Liver (tissue), 3 donors: ENCODE results near the gene SCUBE1.

ENCODE experiments used
- GABPA ChIP-seq, 2 donors: IDR thresholded peaks in 1 of 2; conservative IDR thresholded peaks in 1 of 2; 2 replicates each; pipeline ENCODE4 v1.6.1; 2016; ENCODE audit warnings: antibody characterized with exemption in 2 of 2, mild to moderate bottlenecking in 1 of 2, moderate library complexity in 1 of 2
- RXRA ChIP-seq, 2 donors: IDR thresholded peaks; 2 replicates each; pipeline ENCODE4 v1.6.1; 2017 to 2018; ENCODE audit warnings: antibody characterized with exemption in 2 of 2, mild to moderate bottlenecking in 1 of 2
- SP1 ChIP-seq: IDR thresholded peaks from 2 replicates; pipeline ENCODE4 v1.6.1; 2018; ENCODE audit warnings: antibody characterized with exemption, mild to moderate bottlenecking
- TAF1 ChIP-seq: conservative IDR thresholded peaks from 2 replicates; pipeline ENCODE4 v1.6.1; 2016; ENCODE audit warnings: antibody characterized with exemption, mild to moderate bottlenecking
- TF ChIP-seq, protein P1 (sequence below): fragments of 150-350 bp; IDR thresholded peaks from 2 replicates; pipeline ENCODE4 v1.5.1; 2017; ENCODE audit warnings: improper control_type of control experiment, low read depth, low read length; ENCODE audit not compliant: missing input control
- TF ChIP-seq, protein P2 (sequence below): IDR thresholded peaks from 2 replicates; pipeline ENCODE4 v1.6.1; 2016; ENCODE audit warnings: antibody characterized with exemption, mild to moderate bottlenecking
- donor health status: healthy.
- donor health status: healthy.

DNA sequence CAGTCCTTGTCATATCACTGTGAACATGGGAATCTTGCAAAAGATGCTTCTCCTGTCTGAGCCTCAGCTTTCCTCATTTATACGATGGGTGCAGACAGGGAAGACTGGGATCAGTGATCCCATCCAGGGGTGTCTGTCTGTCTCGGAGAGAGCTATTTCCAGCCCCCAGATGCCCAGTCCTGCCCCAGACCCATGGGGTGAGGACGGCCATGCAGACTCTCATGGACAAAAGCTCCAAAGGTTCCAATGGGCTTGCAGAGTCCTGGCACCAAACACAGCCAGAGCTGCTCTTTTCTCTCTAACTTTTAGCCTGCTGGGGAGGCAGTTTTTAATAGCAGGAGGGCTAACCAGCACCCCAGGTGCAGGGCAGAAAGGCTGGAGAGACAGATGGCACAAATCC lies 5.2 kb downstream of the SCUBE1 start:
- TF ChIP-seq GABPA (IDR thresholded peaks at IDR 0.05 in 1 of 2, conservative IDR thresholded peaks at IDR 0.05 in 1 of 2) (no peak), RXRA (IDR thresholded peaks at IDR 0.05) (no peak), SP1 (no peak), TAF1 (no peak)
- TF ChIP-seq, protein P1, sequence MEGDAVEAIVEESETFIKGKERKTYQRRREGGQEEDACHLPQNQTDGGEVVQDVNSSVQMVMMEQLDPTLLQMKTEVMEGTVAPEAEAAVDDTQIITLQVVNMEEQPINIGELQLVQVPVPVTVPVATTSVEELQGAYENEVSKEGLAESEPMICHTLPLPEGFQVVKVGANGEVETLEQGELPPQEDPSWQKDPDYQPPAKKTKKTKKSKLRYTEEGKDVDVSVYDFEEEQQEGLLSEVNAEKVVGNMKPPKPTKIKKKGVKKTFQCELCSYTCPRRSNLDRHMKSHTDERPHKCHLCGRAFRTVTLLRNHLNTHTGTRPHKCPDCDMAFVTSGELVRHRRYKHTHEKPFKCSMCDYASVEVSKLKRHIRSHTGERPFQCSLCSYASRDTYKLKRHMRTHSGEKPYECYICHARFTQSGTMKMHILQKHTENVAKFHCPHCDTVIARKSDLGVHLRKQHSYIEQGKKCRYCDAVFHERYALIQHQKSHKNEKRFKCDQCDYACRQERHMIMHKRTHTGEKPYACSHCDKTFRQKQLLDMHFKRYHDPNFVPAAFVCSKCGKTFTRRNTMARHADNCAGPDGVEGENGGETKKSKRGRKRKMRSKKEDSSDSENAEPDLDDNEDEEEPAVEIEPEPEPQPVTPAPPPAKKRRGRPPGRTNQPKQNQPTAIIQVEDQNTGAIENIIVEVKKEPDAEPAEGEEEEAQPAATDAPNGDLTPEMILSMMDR: no peak
- TF ChIP-seq, protein P2, sequence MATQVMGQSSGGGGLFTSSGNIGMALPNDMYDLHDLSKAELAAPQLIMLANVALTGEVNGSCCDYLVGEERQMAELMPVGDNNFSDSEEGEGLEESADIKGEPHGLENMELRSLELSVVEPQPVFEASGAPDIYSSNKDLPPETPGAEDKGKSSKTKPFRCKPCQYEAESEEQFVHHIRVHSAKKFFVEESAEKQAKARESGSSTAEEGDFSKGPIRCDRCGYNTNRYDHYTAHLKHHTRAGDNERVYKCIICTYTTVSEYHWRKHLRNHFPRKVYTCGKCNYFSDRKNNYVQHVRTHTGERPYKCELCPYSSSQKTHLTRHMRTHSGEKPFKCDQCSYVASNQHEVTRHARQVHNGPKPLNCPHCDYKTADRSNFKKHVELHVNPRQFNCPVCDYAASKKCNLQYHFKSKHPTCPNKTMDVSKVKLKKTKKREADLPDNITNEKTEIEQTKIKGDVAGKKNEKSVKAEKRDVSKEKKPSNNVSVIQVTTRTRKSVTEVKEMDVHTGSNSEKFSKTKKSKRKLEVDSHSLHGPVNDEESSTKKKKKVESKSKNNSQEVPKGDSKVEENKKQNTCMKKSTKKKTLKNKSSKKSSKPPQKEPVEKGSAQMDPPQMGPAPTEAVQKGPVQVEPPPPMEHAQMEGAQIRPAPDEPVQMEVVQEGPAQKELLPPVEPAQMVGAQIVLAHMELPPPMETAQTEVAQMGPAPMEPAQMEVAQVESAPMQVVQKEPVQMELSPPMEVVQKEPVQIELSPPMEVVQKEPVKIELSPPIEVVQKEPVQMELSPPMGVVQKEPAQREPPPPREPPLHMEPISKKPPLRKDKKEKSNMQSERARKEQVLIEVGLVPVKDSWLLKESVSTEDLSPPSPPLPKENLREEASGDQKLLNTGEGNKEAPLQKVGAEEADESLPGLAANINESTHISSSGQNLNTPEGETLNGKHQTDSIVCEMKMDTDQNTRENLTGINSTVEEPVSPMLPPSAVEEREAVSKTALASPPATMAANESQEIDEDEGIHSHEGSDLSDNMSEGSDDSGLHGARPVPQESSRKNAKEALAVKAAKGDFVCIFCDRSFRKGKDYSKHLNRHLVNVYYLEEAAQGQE: no peak
